ENCODE measurements around the gene CX3CR1. TPM values are rescaled to one million over a fixed set of nuclear protein-coding genes. Genes with fewer than 3 reads are reported as not detected.

CX3CR1 gene
- total and polyA plus RNA-seq, 10 of the 15 experiments (the other 5 are each of a cell fraction or from before 2014, with no cell fraction given) = 0.05 to 0.53 (median 0.15) TPM

DNA sequence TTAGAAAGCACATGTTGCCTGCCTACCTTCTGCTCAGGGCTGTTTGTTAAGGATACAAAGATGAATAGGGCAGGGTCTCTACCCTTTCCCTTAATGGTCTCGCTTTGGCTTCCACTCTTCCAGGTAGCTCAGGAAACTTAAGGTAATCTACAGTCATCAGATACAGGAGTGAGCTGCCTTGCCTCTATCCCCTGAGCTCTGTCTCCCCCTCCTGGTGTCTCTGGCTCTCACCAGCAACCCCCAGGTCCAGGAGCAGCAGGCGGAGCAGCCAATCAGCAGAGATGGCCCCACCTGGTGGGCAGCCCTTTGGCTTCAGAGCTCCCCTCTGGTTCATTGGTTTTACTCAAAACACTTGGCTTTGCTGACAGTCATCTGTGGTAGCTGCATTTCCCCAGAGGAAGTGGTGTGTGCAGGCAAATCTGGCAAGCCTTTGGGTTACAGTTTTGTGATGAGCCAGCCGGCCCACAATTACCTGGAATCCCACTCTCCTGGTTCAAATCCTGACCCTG is 8.5 kb upstream of the CX3CR1 start (continued):
- TF ChIP-seq, protein P1, sequence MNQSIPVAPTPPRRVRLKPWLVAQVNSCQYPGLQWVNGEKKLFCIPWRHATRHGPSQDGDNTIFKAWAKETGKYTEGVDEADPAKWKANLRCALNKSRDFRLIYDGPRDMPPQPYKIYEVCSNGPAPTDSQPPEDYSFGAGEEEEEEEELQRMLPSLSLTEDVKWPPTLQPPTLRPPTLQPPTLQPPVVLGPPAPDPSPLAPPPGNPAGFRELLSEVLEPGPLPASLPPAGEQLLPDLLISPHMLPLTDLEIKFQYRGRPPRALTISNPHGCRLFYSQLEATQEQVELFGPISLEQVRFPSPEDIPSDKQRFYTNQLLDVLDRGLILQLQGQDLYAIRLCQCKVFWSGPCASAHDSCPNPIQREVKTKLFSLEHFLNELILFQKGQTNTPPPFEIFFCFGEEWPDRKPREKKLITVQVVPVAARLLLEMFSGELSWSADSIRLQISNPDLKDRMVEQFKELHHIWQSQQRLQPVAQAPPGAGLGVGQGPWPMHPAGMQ (IDR thresholded peaks at IDR 0.05; ENCODE audit: borderline replicate concordance) = no peak
- TF ChIP-seq, protein P2, sequence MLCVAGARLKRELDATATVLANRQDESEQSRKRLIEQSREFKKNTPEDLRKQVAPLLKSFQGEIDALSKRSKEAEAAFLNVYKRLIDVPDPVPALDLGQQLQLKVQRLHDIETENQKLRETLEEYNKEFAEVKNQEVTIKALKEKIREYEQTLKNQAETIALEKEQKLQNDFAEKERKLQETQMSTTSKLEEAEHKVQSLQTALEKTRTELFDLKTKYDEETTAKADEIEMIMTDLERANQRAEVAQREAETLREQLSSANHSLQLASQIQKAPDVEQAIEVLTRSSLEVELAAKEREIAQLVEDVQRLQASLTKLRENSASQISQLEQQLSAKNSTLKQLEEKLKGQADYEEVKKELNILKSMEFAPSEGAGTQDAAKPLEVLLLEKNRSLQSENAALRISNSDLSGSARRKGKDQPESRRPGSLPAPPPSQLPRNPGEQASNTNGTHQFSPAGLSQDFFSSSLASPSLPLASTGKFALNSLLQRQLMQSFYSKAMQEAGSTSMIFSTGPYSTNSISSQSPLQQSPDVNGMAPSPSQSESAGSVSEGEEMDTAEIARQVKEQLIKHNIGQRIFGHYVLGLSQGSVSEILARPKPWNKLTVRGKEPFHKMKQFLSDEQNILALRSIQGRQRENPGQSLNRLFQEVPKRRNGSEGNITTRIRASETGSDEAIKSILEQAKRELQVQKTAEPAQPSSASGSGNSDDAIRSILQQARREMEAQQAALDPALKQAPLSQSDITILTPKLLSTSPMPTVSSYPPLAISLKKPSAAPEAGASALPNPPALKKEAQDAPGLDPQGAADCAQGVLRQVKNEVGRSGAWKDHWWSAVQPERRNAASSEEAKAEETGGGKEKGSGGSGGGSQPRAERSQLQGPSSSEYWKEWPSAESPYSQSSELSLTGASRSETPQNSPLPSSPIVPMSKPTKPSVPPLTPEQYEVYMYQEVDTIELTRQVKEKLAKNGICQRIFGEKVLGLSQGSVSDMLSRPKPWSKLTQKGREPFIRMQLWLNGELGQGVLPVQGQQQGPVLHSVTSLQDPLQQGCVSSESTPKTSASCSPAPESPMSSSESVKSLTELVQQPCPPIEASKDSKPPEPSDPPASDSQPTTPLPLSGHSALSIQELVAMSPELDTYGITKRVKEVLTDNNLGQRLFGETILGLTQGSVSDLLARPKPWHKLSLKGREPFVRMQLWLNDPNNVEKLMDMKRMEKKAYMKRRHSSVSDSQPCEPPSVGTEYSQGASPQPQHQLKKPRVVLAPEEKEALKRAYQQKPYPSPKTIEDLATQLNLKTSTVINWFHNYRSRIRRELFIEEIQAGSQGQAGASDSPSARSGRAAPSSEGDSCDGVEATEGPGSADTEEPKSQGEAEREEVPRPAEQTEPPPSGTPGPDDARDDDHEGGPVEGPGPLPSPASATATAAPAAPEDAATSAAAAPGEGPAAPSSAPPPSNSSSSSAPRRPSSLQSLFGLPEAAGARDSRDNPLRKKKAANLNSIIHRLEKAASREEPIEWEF (IDR thresholded peaks at IDR 0.05; ENCODE audit: insufficient replicate concordance, low read depth, low read length) = no peak
- TF ChIP-seq, protein P3, sequence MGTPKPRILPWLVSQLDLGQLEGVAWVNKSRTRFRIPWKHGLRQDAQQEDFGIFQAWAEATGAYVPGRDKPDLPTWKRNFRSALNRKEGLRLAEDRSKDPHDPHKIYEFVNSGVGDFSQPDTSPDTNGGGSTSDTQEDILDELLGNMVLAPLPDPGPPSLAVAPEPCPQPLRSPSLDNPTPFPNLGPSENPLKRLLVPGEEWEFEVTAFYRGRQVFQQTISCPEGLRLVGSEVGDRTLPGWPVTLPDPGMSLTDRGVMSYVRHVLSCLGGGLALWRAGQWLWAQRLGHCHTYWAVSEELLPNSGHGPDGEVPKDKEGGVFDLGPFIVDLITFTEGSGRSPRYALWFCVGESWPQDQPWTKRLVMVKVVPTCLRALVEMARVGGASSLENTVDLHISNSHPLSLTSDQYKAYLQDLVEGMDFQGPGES (IDR thresholded peaks at IDR 0.05) = peak; percentile 48; the same call in 1 of the 2 replicates
- TF ChIP-seq MEF2A (IDR thresholded peaks at IDR 0.05; ENCODE audit: insufficient read depth, low read depth, low read length) (peak; percentile 68; the same call in 1 of the 2 replicates), SRF (IDR thresholded peaks at IDR 0.05; ENCODE audit: low read depth in 2 of 2, low read length in 2 of 2) (0 out of 4 replicates have a peak, but pooled peaks of 1 of the 2 experiments have one; percentile 6), ZBED1 (IDR thresholded peaks at IDR 0.05; ENCODE audit: borderline replicate concordance) (no peak), POLR2AphosphoS5 (IDR thresholded peaks at IDR 0.05; ENCODE audit: low read length) (no peak), ZNF622 (IDR thresholded peaks at IDR 0.05) (no peak)
- TF ChIP-seq, protein P4, sequence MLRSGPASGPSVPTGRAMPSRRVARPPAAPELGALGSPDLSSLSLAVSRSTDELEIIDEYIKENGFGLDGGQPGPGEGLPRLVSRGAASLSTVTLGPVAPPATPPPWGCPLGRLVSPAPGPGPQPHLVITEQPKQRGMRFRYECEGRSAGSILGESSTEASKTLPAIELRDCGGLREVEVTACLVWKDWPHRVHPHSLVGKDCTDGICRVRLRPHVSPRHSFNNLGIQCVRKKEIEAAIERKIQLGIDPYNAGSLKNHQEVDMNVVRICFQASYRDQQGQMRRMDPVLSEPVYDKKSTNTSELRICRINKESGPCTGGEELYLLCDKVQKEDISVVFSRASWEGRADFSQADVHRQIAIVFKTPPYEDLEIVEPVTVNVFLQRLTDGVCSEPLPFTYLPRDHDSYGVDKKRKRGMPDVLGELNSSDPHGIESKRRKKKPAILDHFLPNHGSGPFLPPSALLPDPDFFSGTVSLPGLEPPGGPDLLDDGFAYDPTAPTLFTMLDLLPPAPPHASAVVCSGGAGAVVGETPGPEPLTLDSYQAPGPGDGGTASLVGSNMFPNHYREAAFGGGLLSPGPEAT (IDR thresholded peaks at IDR 0.05; ENCODE audit: low read depth) = peak; percentile 66; the same call in 1 of the 2 replicates
- TF ChIP-seq, protein P5, sequence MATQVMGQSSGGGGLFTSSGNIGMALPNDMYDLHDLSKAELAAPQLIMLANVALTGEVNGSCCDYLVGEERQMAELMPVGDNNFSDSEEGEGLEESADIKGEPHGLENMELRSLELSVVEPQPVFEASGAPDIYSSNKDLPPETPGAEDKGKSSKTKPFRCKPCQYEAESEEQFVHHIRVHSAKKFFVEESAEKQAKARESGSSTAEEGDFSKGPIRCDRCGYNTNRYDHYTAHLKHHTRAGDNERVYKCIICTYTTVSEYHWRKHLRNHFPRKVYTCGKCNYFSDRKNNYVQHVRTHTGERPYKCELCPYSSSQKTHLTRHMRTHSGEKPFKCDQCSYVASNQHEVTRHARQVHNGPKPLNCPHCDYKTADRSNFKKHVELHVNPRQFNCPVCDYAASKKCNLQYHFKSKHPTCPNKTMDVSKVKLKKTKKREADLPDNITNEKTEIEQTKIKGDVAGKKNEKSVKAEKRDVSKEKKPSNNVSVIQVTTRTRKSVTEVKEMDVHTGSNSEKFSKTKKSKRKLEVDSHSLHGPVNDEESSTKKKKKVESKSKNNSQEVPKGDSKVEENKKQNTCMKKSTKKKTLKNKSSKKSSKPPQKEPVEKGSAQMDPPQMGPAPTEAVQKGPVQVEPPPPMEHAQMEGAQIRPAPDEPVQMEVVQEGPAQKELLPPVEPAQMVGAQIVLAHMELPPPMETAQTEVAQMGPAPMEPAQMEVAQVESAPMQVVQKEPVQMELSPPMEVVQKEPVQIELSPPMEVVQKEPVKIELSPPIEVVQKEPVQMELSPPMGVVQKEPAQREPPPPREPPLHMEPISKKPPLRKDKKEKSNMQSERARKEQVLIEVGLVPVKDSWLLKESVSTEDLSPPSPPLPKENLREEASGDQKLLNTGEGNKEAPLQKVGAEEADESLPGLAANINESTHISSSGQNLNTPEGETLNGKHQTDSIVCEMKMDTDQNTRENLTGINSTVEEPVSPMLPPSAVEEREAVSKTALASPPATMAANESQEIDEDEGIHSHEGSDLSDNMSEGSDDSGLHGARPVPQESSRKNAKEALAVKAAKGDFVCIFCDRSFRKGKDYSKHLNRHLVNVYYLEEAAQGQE (IDR thresholded peaks at IDR 0.05; ENCODE audit: low read depth, low read length) = no peak
- TF ChIP-seq, protein P6, sequence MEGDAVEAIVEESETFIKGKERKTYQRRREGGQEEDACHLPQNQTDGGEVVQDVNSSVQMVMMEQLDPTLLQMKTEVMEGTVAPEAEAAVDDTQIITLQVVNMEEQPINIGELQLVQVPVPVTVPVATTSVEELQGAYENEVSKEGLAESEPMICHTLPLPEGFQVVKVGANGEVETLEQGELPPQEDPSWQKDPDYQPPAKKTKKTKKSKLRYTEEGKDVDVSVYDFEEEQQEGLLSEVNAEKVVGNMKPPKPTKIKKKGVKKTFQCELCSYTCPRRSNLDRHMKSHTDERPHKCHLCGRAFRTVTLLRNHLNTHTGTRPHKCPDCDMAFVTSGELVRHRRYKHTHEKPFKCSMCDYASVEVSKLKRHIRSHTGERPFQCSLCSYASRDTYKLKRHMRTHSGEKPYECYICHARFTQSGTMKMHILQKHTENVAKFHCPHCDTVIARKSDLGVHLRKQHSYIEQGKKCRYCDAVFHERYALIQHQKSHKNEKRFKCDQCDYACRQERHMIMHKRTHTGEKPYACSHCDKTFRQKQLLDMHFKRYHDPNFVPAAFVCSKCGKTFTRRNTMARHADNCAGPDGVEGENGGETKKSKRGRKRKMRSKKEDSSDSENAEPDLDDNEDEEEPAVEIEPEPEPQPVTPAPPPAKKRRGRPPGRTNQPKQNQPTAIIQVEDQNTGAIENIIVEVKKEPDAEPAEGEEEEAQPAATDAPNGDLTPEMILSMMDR (IDR thresholded peaks at IDR 0.05 in 2 of 3, conservative IDR thresholded peaks at IDR 0.05 in 1 of 3; ENCODE audit: control insufficient read depth in 2 of 3, extremely low read depth in 1 of 3, insufficient read depth in 1 of 3, low read depth in 3 of 3, low read length in 3 of 3) = peak; percentile 93 to 99 (median 99); a peak in 5 of 6 replicates
